Stimulated activated CD4-positive, alpha-beta T cell treated with anti-CD3 and anti-CD28 coated beads, Interleukin-1b, Interleukin-23, amount 100 ng/mL, for 48 hours (primary cell): ENCODE results near the gene PIK3R1.

Source experiments
- DNase-seq: peaks from one replicate; pipeline ENCODE4 v3.0.0-alpha.2; 2020

Gene PIK3R1

GRCh38 chr5:68253624-68254585 is 38.3 kb downstream of the PIK3R1 start:
- no peak for DNase-seq

- DNase-seq, result no peak
These were observed 39.3 kb downstream of the PIK3R1 start for GRCh38 chr5:68254810-68255209.

GRCh38 chr5:68255305-68256120 is 40.0 kb downstream of the PIK3R1 start:
- DNase-seq, result no peak

GRCh38 chr5:68257210-68257609 is 41.7 kb downstream of the PIK3R1 start:
- DNase-seq, result no peak

GRCh38 chr5:68258531-68258930 is 43.0 kb downstream of the PIK3R1 start:
- DNase-seq, result no peak

GRCh38 chr5:68259700-68260099 is 44.1 kb downstream of the PIK3R1 start:
- DNase-seq, result no peak

GRCh38 chr5:68260467-68260866 is 44.9 kb downstream of the PIK3R1 start:
- DNase-seq, result no peak

- no peak for DNase-seq
These were observed 45.6 kb downstream of the PIK3R1 start for GRCh38 chr5:68261169-68261568.

GRCh38 chr5:68261569-68262065 is 46.1 kb downstream of the PIK3R1 start:
- DNase-seq, result no peak

GRCh38 chr5:68264024-68264956 is 48.7 kb downstream of the PIK3R1 start:
- no peak for DNase-seq

- no peak for DNase-seq
These were observed 49.8 kb downstream of the PIK3R1 start for GRCh38 chr5:68265347-68265746.

GRCh38 chr5:68265822-68266395 is 50.4 kb downstream of the PIK3R1 start:
- no peak for DNase-seq

- no peak for DNase-seq
These were observed 50.9 kb downstream of the PIK3R1 start for GRCh38 chr5:68266457-68266856.

GRCh38 chr5:68267066-68267465 is 51.5 kb downstream of the PIK3R1 start:
- DNase-seq, result no peak

- no peak for DNase-seq
These were observed 52.7 kb downstream of the PIK3R1 start for GRCh38 chr5:68268101-68268851.

GRCh38 chr5:68268852-68269130 is 53.2 kb downstream of the PIK3R1 start:
- no peak for DNase-seq

GRCh38 chr5:68269820-68270219 is 54.3 kb downstream of the PIK3R1 start:
- DNase-seq, result no peak

- DNase-seq, result no peak
These were observed 54.9 kb downstream of the PIK3R1 start for GRCh38 chr5:68270399-68270975.

- DNase-seq, result no peak
These were observed 55.6 kb downstream of the PIK3R1 start for GRCh38 chr5:68271124-68271523.

- DNase-seq, result no peak
These were observed 56.7 kb downstream of the PIK3R1 start for GRCh38 chr5:68272289-68272688.

GRCh38 chr5:68273717-68274409 is 58.3 kb downstream of the PIK3R1 start:
- DNase-seq, result no peak
